Astrocyte (in vitro differentiated cells and primary cell): ENCODE data around the gene MUC5AC. TPM values are rescaled to one million over a fixed set of nuclear protein-coding genes. Genes with fewer than 3 reads are reported as not detected.

Experiments used
- DNase-seq: peaks from one replicate; pipeline ENCODE4 v3.0.0-alpha.2; 2010; ENCODE audit warnings: low read depth
- FAIRE-seq: peaks from 2 replicates; lab custom pipeline; 2011; peaks lifted over from hg19 to GRCh38; lab: Jason Lieb, UNC
- H2AFZ ChIP-seq: 2 replicates; pipeline ENCODE4 v1.6.0; 2012; ENCODE audit warnings: low read depth, low read length, inconsistent platforms
- H3K27ac ChIP-seq: 2 replicates; pipeline ENCODE4 v1.5.1; 2011; ENCODE audit warnings: low read depth, low read length, inconsistent platforms
- H3K27me3 ChIP-seq: 2 replicates; pipeline ENCODE4 v1.6.0; 2011; ENCODE audit warnings: low read length, inconsistent platforms; ENCODE audit not compliant: insufficient read depth
- H3K36me3 ChIP-seq: 2 replicates; pipeline ENCODE4 v1.5.1; 2011; ENCODE audit warnings: low read length, inconsistent platforms; ENCODE audit not compliant: insufficient read depth
- H3K4me1 ChIP-seq: 2 replicates; pipeline ENCODE4 v1.5.1; 2011; ENCODE audit warnings: low read length, inconsistent platforms; ENCODE audit not compliant: insufficient read depth
- H3K4me2 ChIP-seq: 2 replicates; pipeline ENCODE4 v1.6.0; 2012; ENCODE audit warnings: low read length, inconsistent platforms
- H3K4me3 ChIP-seq: 2 replicates; pipeline ENCODE4 v1.5.1; 2011; ENCODE audit warnings: low read depth, mild to moderate bottlenecking, low read length, inconsistent platforms; ENCODE audit not compliant: insufficient read depth
- H3K79me2 ChIP-seq: 2 replicates; pipeline ENCODE4 v1.6.0; 2012; ENCODE audit warnings: mild to moderate bottlenecking, low read length, inconsistent platforms; ENCODE audit not compliant: insufficient read depth
- H3K9ac ChIP-seq: 2 replicates; pipeline ENCODE4 v1.6.0; 2012; ENCODE audit warnings: mild to moderate bottlenecking, low read length, inconsistent platforms
- H3K9me3 ChIP-seq: 2 replicates; pipeline ENCODE4 v1.5.1; 2012; ENCODE audit warnings: low read depth, mild to moderate bottlenecking, low read length, inconsistent platforms; ENCODE audit not compliant: insufficient read depth
- H4K20me1 ChIP-seq: 2 replicates; pipeline ENCODE4 v1.6.0; 2012; ENCODE audit warnings: low read length, inconsistent platforms; ENCODE audit not compliant: insufficient read depth
- H3K27ac Mint-ChIP-seq: one replicate; pipeline ENCODE4 v1.8.0; 2021; ENCODE audit warnings: mild to moderate bottlenecking, mixed read lengths; ENCODE audit not compliant: unreplicated experiment
- H3K27me3 Mint-ChIP-seq: one replicate; pipeline ENCODE4 v1.8.0; 2021; ENCODE audit warnings: low read depth, mixed read lengths; ENCODE audit not compliant: unreplicated experiment
- H3K36me3 Mint-ChIP-seq: one replicate; pipeline ENCODE4 v1.8.0; 2021; ENCODE audit warnings: low read depth, mixed read lengths; ENCODE audit not compliant: unreplicated experiment
- H3K4me1 Mint-ChIP-seq: one replicate; pipeline ENCODE4 v1.8.0; 2021; ENCODE audit warnings: low read depth, mixed read lengths; ENCODE audit not compliant: unreplicated experiment
- H3K4me3 Mint-ChIP-seq: one replicate; pipeline ENCODE4 v1.8.0; 2021; ENCODE audit warnings: mild to moderate bottlenecking, moderate library complexity, mixed read lengths; ENCODE audit not compliant: unreplicated experiment
- H3K9me3 Mint-ChIP-seq: one replicate; pipeline ENCODE4 v1.8.0; 2021; ENCODE audit warnings: mild to moderate bottlenecking, mixed read lengths; ENCODE audit not compliant: unreplicated experiment
- EZH2 ChIP-seq: IDR thresholded peaks from 2 replicates; pipeline ENCODE4 v1.6.1; 2012; ENCODE audit warnings: mild to moderate bottlenecking, low read length, inconsistent platforms; ENCODE audit not compliant: insufficient read depth
- total RNA-seq: library from RNA; stranded (reverse); gene quantifications from 2 replicates; pipeline ENCODE4 v1.2.1, GENCODE V29; 2021
- TF ChIP-seq, protein P1 (sequence below): IDR thresholded peaks from 2 replicates; pipeline ENCODE4 v1.5.1; 2011; ENCODE audit warnings: low read depth, mild to moderate bottlenecking, inconsistent platforms, low read length, moderate library complexity; ENCODE audit not compliant: insufficient read depth

MUC5AC gene
- total RNA-seq, 1 donor from 2014 or later: not detected

DNA sequence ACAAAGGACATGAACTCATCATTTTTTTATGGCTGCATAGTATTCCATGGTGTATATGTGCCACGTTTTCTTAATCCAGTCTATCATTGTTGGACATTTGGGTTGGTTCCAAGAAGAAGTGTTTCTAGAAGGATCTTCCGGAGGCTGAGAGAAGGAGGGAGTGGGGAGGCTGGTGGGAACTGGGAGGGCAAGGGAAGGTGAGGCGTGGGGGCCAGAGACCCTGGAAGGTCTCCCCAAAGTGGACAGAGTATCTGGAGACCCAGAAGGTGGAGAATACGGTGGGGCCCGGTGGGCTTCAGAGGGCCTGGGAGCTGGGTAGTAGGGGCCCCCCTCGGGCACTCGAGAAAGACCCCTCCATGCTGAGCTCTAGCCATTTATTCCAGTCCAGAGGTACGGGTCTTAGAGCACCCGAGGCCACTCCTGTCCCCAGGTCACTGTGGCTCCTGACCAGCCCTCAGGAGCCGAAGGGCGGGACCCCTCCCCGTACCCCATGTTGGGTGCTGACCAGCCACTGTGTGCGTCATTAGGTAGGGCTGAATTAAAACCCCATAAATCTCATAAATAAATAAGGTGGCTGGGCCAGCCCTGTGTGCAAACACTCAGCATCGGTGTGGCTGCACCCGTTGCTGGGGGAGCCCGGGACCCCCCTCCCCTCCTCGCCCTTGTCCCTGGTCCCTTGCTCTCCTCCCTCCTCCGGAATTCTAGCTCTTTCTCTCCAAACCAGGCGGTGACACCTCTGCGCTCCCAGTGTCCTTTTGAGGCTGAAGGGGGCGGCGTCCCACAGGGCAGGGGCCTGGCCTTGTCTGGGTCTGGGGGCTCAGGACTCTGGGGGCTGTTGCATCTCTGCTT, 38.8 kb upstream of the MUC5AC start:
- no peak overlapping the region for H2AFZ ChIP-seq
- H3K27me3 ChIP-seq: no peaks in the 10 kb centered on the region
- peaks cover 1% of the 10 kb centered on the region for H3K4me1 Mint-ChIP-seq
- H3K27me3 Mint-ChIP-seq: peaks cover 63% of the 10 kb centered on the region
- no peaks in the 10 kb centered on the region for H4K20me1 ChIP-seq
- no peak overlapping the region for H3K27ac ChIP-seq
- H3K79me2 ChIP-seq: no peaks in the 10 kb centered on the region
- FAIRE-seq (no peak), DNase-seq (no peak)
- no peak overlapping the region for H3K4me3 ChIP-seq
- H3K27ac Mint-ChIP-seq: peak overlapping the region; percentile 27
- H3K36me3 Mint-ChIP-seq: no peaks in the 10 kb centered on the region
- H3K4me2 ChIP-seq: no peak overlapping the region
- H3K9me3 Mint-ChIP-seq: peaks cover 3% of the 10 kb centered on the region
- no peak for TF ChIP-seq EZH2
- TF ChIP-seq, protein P1, sequence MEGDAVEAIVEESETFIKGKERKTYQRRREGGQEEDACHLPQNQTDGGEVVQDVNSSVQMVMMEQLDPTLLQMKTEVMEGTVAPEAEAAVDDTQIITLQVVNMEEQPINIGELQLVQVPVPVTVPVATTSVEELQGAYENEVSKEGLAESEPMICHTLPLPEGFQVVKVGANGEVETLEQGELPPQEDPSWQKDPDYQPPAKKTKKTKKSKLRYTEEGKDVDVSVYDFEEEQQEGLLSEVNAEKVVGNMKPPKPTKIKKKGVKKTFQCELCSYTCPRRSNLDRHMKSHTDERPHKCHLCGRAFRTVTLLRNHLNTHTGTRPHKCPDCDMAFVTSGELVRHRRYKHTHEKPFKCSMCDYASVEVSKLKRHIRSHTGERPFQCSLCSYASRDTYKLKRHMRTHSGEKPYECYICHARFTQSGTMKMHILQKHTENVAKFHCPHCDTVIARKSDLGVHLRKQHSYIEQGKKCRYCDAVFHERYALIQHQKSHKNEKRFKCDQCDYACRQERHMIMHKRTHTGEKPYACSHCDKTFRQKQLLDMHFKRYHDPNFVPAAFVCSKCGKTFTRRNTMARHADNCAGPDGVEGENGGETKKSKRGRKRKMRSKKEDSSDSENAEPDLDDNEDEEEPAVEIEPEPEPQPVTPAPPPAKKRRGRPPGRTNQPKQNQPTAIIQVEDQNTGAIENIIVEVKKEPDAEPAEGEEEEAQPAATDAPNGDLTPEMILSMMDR: no peak
- H3K36me3 ChIP-seq: no peaks in the 10 kb centered on the region
- no peak overlapping the region for H3K4me3 Mint-ChIP-seq
- no peaks in the 10 kb centered on the region for H3K9me3 ChIP-seq
- no peaks in the 10 kb centered on the region for H3K4me1 ChIP-seq
- H3K9ac ChIP-seq: no peak overlapping the region

DNA sequence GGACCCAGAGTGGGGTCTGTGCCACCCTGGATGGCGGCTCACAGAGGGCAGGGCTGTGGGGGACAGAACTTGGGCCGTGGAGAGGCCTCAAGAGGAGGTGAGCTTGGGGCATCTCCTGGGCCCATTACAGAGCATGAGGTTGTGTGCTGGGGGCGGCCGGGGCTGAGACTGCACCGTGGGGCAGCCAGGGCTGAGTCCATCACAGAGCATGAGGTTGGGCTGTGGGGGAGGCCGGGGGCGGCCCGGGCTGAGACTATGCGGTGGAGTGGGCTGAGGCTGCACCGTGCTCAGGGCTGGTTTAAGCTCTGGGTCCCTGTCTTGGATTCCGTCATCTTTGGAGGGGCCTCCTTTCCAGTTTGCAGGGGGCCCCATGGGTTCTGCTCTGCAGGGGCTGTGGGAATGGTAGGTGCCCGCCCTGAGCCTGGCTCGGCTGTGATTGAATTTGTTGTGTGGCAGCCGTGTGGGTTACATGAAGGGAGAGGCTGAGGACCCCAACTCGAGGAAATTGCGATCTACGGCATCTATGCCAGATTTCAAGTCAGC, 38.1 kb upstream of the MUC5AC start:
- H3K27me3 ChIP-seq: no peaks in the 10 kb centered on the region
- H3K4me3 ChIP-seq: no peak overlapping the region
- no peaks in the 10 kb centered on the region for H3K9me3 ChIP-seq
- H3K27ac ChIP-seq: no peak overlapping the region
- H3K4me1 ChIP-seq: no peaks in the 10 kb centered on the region
- no peaks in the 10 kb centered on the region for H3K36me3 ChIP-seq
- H2AFZ ChIP-seq: no peak overlapping the region
- Mint-ChIP-seq H3K4me3 (no peak overlapping the region), H3K27ac (no peak overlapping the region), H3K27me3 (peaks cover 66% of the 10 kb centered on the region), H3K4me1 (peaks cover 1% of the 10 kb centered on the region), H3K36me3 (no peaks in the 10 kb centered on the region), H3K9me3 (peaks cover 8% of the 10 kb centered on the region)
- DNase-seq: no peak
- no peaks in the 10 kb centered on the region for H4K20me1 ChIP-seq
- no peak for FAIRE-seq
- no peak for TF ChIP-seq EZH2
- TF ChIP-seq, protein P1: no peak
- H3K79me2 ChIP-seq: no peaks in the 10 kb centered on the region
- no peak overlapping the region for H3K4me2 ChIP-seq
- no peak overlapping the region for H3K9ac ChIP-seq
